K562 (cell line): ENCODE results near the gene SLC9A1. TPM values are rescaled to one million over a fixed set of nuclear protein-coding genes. Genes with fewer than 3 reads are reported as not detected.

ENCODE experiments used
- ATAC-seq: fragments of 200-7000 bp; cut with Tn5 transposase; 3 replicates; pipeline ENCODE4 v1.9.1; 2020; ENCODE audit warnings: moderate library complexity
- BruUV-seq: library from RNA; stranded (reverse); fragments of 400-500 nt; replicated peaks from 2 replicates; lab custom pipeline; 2021; lab: Mats Ljungman, UMichigan
- CTCF ChIA-PET: fragments of 300-600 bp; formaldehyde crosslinking; extraction: SDS; loops from one replicate; lab custom pipeline; 2021; ENCODE audit warnings: low intra/inter-chr PET ratio; lab: Yijun Ruan, JAX
- POLR2A ChIA-PET: fragments of 300-600, 350-650 bp; sonication (Branson Sonifier 250); formaldehyde crosslinking; extraction: SDS; loops from one replicate; lab custom pipeline; 2021; ENCODE audit warnings: antibody characterized with exemption, inconsistent platforms; lab: Yijun Ruan, JAX
- DNase-seq, 4 experiments: peaks; one replicate each; pipeline versions ENCODE4 v3.0.0 to v3.0.0-alpha.2; 2011 to 2018; ENCODE audit warnings: low spot score in 3 of 4, mixed read lengths in 3 of 4; ENCODE audit errors: extremely low read depth in 1 of 4
- FAIRE-seq: peaks from 2 replicates; lab custom pipeline; 2011; peaks lifted over from hg19 to GRCh38; lab: Jason Lieb, UNC
- H2AFZ ChIP-seq: 2 replicates; pipeline ENCODE4 v1.6.0; 2011; ENCODE audit warnings: low read depth, low read length, control low read depth, inconsistent platforms
- H3K27ac ChIP-seq: fragments of 200-600 bp; 3 replicates; pipeline ENCODE4 v1.8.0; 2011; ENCODE audit warnings: low read depth, mild to moderate bottlenecking, control low read depth, inconsistent platforms, low read length, moderate library complexity, mixed read lengths; ENCODE audit errors: extremely low read depth
- H3K27me3 ChIP-seq, 2 experiments: fragments of 300-600 bp in 1 of 2; 2 replicates in 1 of 2; 3 replicates in 1 of 2; pipeline versions ENCODE4 v1.6.0 to v1.8.0; 2011; ENCODE audit warnings: inconsistent platforms in 2 of 2, low read length in 2 of 2, mild to moderate bottlenecking in 1 of 2, mixed read lengths in 1 of 2, moderate library complexity in 1 of 2; ENCODE audit not compliant: control insufficient read depth in 2 of 2, insufficient read depth in 2 of 2
- H3K36me3 ChIP-seq: fragments of 300-600 bp; 3 replicates; pipeline ENCODE4 v1.8.0; 2011; ENCODE audit warnings: mild to moderate bottlenecking, low read length, inconsistent platforms; ENCODE audit not compliant: control insufficient read depth, insufficient read depth
- H3K4me1 ChIP-seq, 2 experiments: fragments of 200-600 bp in 1 of 2; replicated peaks in 1 of 2; 2 replicates in 1 of 2; 3 replicates in 1 of 2; pipeline versions ENCODE4 v1.5.1 to v1.8.0; 2011; ENCODE audit warnings: inconsistent platforms in 2 of 2, low read length in 2 of 2, mild to moderate bottlenecking in 1 of 2, mixed read lengths in 1 of 2, moderate library complexity in 1 of 2; ENCODE audit not compliant: control insufficient read depth in 2 of 2, insufficient read depth in 2 of 2
- H3K4me2 ChIP-seq: 2 replicates; pipeline ENCODE4 v1.6.1; 2011; ENCODE audit warnings: low read length, control low read depth, inconsistent platforms, mixed read lengths; ENCODE audit not compliant: insufficient read depth
- H3K4me3 ChIP-seq: fragments of 200-600 bp; sonication (generic), shearing (Covaris generic); 2 replicates; pipeline ENCODE4 v1.5.1; 2016; ENCODE audit warnings: control low read depth, inconsistent platforms
- H3K79me2 ChIP-seq: fragments of 200-600 bp; 3 replicates; pipeline ENCODE4 v1.8.0; 2011; ENCODE audit warnings: low read length, inconsistent platforms; ENCODE audit not compliant: control insufficient read depth, insufficient read depth
- H3K9ac ChIP-seq, 2 experiments: 2 replicates each; pipeline versions ENCODE4 v1.6.0 to v1.6.1; 2011; ENCODE audit warnings: low read depth in 2 of 2, low read length in 2 of 2, control low read depth in 1 of 2, inconsistent platforms in 1 of 2, mild to moderate bottlenecking in 1 of 2, mixed read lengths in 1 of 2; ENCODE audit not compliant: insufficient read depth in 1 of 2
- H3K9me1 ChIP-seq: one replicate; pipeline ENCODE4 v1.6.0; 2011; ENCODE audit warnings: inconsistent platforms, mild to moderate bottlenecking, low read length, moderate library complexity; ENCODE audit not compliant: control insufficient read depth, insufficient read depth
- H3K9me3 ChIP-seq: replicated peaks from 2 replicates; pipeline ENCODE4 v1.5.1; 2011; ENCODE audit warnings: low read depth, low read length, inconsistent platforms; ENCODE audit not compliant: control insufficient read depth, insufficient read depth
- H4K20me1 ChIP-seq: replicated peaks from 2 replicates; pipeline ENCODE4 v1.6.1; 2011; ENCODE audit warnings: low read length, inconsistent platforms, mixed read lengths; ENCODE audit not compliant: control insufficient read depth, insufficient read depth
- ZBTB26 ChIP-seq: fragments of 450-650 bp; formaldehyde crosslinking; IDR thresholded peaks from 2 replicates; pipeline ENCODE4 v1.4.0; 2022; ENCODE audit warnings: missing genetic modification characterization
- ZBTB8A ChIP-seq: fragments of 450-650 bp; IDR thresholded peaks from 2 replicates; pipeline ENCODE4 v1.6.1; 2018; ENCODE audit warnings: mild to moderate bottlenecking, moderate library complexity; ENCODE audit not compliant: partially characterized antibody
- WGBS: fragments of 100-300 bp; shearing (Covaris generic); methylation state at CpG from one replicate; pipeline ENCODE4 v1.1.6; 2016; ENCODE audit warnings: low coverage, mixed read lengths; ENCODE audit not compliant: insufficient coverage; ENCODE audit errors: missing lambda C conversion rate; 5-methylcytosine and 5-hydroxymethylcytosine counted together
- in situ Hi-C: fragments of 300-500 bp; cut with MboI; formaldehyde crosslinking; loops from 4 replicates; pipeline ENCODE4 v1.15.0; 2018; ENCODE audit warnings: inconsistent platforms, mixed read lengths
- intact Hi-C: fragments of 100-400 bp; cut with micrococcal nuclease; formaldehyde crosslinking; loops from 2 replicates; pipeline ENCODE4 v1.14.2; 2022
- polyA plus RNA-seq, 8 experiments: library from polyadenylated mRNA; depleted of rRNA in 4 of 8; stranded (reverse) in 5 of 8; unstranded in 3 of 8; fragments of >200 nt; fragmentation: Nextera tagmentation in 2 of 8; fragmentation: Illumina TruSeq in 1 of 8; extraction: Ambion mirVana in 2 of 8; extraction: Trizol in 1 of 8; gene quantifications; 2 replicates each; pipeline versions ENCODE4 v1.2.1 to v1.2.3, GENCODE V29; 2011 to 2014; ENCODE audit warnings: inconsistent platforms in 1 of 8, missing spikeins in 1 of 8
- total RNA-seq, 7 experiments: library from RNA; depleted of rRNA in 6 of 7; stranded (reverse); fragments of >200 nt in 6 of 7; fragmentation: Illumina TruSeq in 2 of 7; extraction: Trizol in 2 of 7; gene quantifications; 2 replicates each; pipeline versions ENCODE4 v1.2.1 to v1.2.3, GENCODE V29; 2011 to 2021; ENCODE audit warnings: low replicate concordance in 1 of 7

The SLC9A1 gene
- total and polyA plus RNA-seq, 9 of the 15 experiments (the other 6 are each of a cell fraction or from before 2014, with no cell fraction given), result 0.59 to 14.4 (median 2.0) TPM

GRCh38 chr1:27090911-27091310 is 64.0 kb downstream of the SLC9A1 start:
- Histone ChIP-seq H3K9ac (no peak overlapping the region), H3K27me3 (peaks cover 3 to 4% of the 10 kb centered on the region in 2 experiments; a peak in 4 of 5 replicates), H3K79me2 (no peaks in the 10 kb centered on the region), H3K4me3 (no peak overlapping the region), H3K9me3 (no peaks in the 10 kb centered on the region), H3K9me1 (no peaks in the 10 kb centered on the region), H3K36me3 (no peaks in the 10 kb centered on the region), H4K20me1 (no peaks in the 10 kb centered on the region), H3K27ac (no peak overlapping the region), H3K4me1 (no peaks in the 10 kb centered on the region; a peak in 1 of 5 replicates), H2AFZ (no peak overlapping the region), H3K4me2 (no peak overlapping the region)
- ATAC-seq, result no peak
- TF ChIP-seq ZBTB26 (CRISPR knock-in tag), result no peak
- no peak for TF ChIP-seq ZBTB8A
- no peak for FAIRE-seq
- in situ Hi-C loops (no loop called here), intact Hi-C loops (no loop called here)
- ChIA-PET CTCF (interaction anchor here (9.5 kb wide), 1 partner anchor 45 kb away, joined by 227 read pairs; no protein-coding TSS in a partner anchor), POLR2A (interaction anchor here (0.5 to 0.7 kb wide), 2 partner anchors 40 to 45 kb away, joined by 3 to 4 read pairs; no protein-coding TSS in a partner anchor)
- no TSS peak for BruUV-seq
- WGBS, result 14% methylated on average over 5 of the region's 5 CpGs
- no peak for DNase-seq
